HK-2 (cell line): ENCODE data around the gene TSC22D1.
"Not testable (repeated sequence)": the region's sequence is repeated elsewhere in the genome, so short reads cannot be mapped to it uniquely, and the experiment has no call there.

Experiments used
- DNase-seq: peaks from one replicate; pipeline ENCODE4 v3.0.0-alpha.2; 2018; ENCODE audit not compliant: unreplicated experiment

Gene TSC22D1

GRCh38 chr13:44506251-44506650, 69.9 kb downstream of the TSC22D1 start:
- no peak for DNase-seq

GRCh38 chr13:44504116-44504515, 72.0 kb downstream of the TSC22D1 start:
- no peak for DNase-seq

GRCh38 chr13:44498969-44499368, 77.2 kb downstream of the TSC22D1 start:
- DNase-seq, result no peak

- no peak for DNase-seq
Measured at GRCh38 chr13:44498502-44498901, 77.6 kb downstream of the TSC22D1 start.

GRCh38 chr13:44497801-44498200, 78.3 kb downstream of the TSC22D1 start:
- DNase-seq, result no peak

- no peak for DNase-seq
Measured at GRCh38 chr13:44493213-44493812, 82.8 kb downstream of the TSC22D1 start.

- DNase-seq, result no peak
Measured at GRCh38 chr13:44489751-44490150, 86.4 kb downstream of the TSC22D1 start.

GRCh38 chr13:44487989-44488388, 88.1 kb downstream of the TSC22D1 start:
- DNase-seq, result no peak

GRCh38 chr13:44484562-44485138, 91.5 kb downstream of the TSC22D1 start:
- DNase-seq, result no peak

- no peak for DNase-seq
Measured at GRCh38 chr13:44474122-44474910, 101.8 kb downstream of the TSC22D1 start.

GRCh38 chr13:44471686-44472085, 104.4 kb downstream of the TSC22D1 start:
- no peak for DNase-seq

- no peak for DNase-seq
Measured at GRCh38 chr13:44470638-44471562, 105.2 kb downstream of the TSC22D1 start.

- DNase-seq, result no peak
Measured at GRCh38 chr13:44468874-44469273, 107.3 kb downstream of the TSC22D1 start.

GRCh38 chr13:44465318-44465717, 110.8 kb downstream of the TSC22D1 start:
- no peak for DNase-seq

- DNase-seq, result no peak
Measured at GRCh38 chr13:44464471-44464870, 111.7 kb downstream of the TSC22D1 start.

GRCh38 chr13:44463759-44464158, 112.4 kb downstream of the TSC22D1 start:
- DNase-seq, result no peak

- no peak for DNase-seq
Measured at GRCh38 chr13:44459674-44460073, 116.5 kb downstream of the TSC22D1 start.

GRCh38 chr13:44458313-44458975, 117.7 kb downstream of the TSC22D1 start:
- no peak for DNase-seq

GRCh38 chr13:44456212-44456611, 119.9 kb downstream of the TSC22D1 start:
- DNase-seq, result not testable (repeated sequence)

GRCh38 chr13:44455769-44456168, 120.4 kb downstream of the TSC22D1 start:
- no peak for DNase-seq

- no peak for DNase-seq
Measured at GRCh38 chr13:44453881-44454280, 122.2 kb downstream of the TSC22D1 start.
